ENCODE measurements around the gene DDX10. TPM values are rescaled to one million over a fixed set of nuclear protein-coding genes. Genes with fewer than 3 reads are reported as not detected.

DDX10 gene
- total and polyA plus RNA-seq, 2 of the 8 experiments (the other 6 are each of a cell fraction or from before 2014, with no cell fraction given) = 49.2 to 52.2 TPM

- TF ChIP-seq, protein P1, sequence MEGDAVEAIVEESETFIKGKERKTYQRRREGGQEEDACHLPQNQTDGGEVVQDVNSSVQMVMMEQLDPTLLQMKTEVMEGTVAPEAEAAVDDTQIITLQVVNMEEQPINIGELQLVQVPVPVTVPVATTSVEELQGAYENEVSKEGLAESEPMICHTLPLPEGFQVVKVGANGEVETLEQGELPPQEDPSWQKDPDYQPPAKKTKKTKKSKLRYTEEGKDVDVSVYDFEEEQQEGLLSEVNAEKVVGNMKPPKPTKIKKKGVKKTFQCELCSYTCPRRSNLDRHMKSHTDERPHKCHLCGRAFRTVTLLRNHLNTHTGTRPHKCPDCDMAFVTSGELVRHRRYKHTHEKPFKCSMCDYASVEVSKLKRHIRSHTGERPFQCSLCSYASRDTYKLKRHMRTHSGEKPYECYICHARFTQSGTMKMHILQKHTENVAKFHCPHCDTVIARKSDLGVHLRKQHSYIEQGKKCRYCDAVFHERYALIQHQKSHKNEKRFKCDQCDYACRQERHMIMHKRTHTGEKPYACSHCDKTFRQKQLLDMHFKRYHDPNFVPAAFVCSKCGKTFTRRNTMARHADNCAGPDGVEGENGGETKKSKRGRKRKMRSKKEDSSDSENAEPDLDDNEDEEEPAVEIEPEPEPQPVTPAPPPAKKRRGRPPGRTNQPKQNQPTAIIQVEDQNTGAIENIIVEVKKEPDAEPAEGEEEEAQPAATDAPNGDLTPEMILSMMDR (IDR thresholded peaks at IDR 0.05; ENCODE audit: control extremely low read depth in 1 of 3, insufficient read depth in 1 of 3, low read depth in 1 of 3, low read length in 3 of 3) = no peak
Observed at GRCh38 chr11:108959105-108959761, 294.4 kb downstream of the DDX10 start (continued).

Measured in H1 (cell line).